ENCODE measurements around the gene MS4A6E.

- TF ChIP-seq E2F1 (CRISPR knock-in tag; IDR thresholded peaks at IDR 0.05) = no peak
- no peak for TF ChIP-seq CTCF (IDR thresholded peaks at IDR 0.05)
- no peak for TF ChIP-seq E2F5 (CRISPR knock-in tag; IDR thresholded peaks at IDR 0.05)
- TF ChIP-seq ARID4B (CRISPR knock-in tag; IDR thresholded peaks at IDR 0.05; ENCODE audit: borderline replicate concordance) = no peak
Measured at GRCh38 chr11:60357771-60358170, 30.7 kb downstream of the MS4A6E start.
